ENCODE results near the gene ST3GAL5.
"Not testable (repeated sequence)": the region's sequence is repeated elsewhere in the genome, so short reads cannot be mapped to it uniquely, and the experiment has no call there.

The ST3GAL5 gene

DNA sequence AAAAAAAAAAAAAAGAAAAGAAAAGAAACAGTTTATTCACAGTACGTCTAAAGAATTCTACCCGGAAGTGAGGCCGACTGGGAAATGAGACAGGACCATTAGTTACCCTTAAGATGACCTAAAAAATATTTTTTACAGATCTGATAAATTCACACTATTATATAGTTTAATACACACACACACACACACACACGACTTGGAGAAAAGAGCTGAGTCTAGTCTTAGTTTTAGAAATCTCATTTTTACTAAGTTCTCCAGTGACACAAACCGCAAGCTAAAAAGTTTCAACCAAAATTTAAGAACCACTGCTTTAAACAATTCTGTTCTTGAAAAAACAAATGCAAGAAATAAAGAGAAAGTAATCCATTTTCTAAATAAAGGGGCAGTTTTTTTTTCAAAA, 27.1 kb downstream of the ST3GAL5 start:
- no peak for DNase-seq

- peak; percentile 50 for DNase-seq
These were observed 27.6 kb downstream of the ST3GAL5 start for GRCh38 chr2:85861180-85861579.

DNA sequence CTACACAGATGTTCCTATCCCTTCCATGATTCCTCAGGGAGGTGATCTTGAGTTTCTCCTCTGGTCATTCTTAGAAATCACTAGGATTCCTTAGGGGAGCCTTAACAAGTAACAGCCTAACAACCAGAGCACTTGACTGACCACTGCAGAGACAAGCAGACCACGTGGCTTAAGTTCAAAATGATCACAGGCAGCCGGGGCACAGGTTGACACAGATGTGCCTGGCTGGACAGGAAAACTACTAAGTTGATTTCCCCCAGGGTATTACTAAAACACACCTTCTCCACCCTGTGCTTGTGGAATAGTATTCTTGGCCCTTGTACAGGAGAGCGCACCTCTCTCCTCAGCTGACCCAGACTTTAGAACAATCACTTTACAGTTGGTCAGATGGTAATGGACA, 29.9 kb downstream of the ST3GAL5 start:
- DNase-seq = no peak

DNA sequence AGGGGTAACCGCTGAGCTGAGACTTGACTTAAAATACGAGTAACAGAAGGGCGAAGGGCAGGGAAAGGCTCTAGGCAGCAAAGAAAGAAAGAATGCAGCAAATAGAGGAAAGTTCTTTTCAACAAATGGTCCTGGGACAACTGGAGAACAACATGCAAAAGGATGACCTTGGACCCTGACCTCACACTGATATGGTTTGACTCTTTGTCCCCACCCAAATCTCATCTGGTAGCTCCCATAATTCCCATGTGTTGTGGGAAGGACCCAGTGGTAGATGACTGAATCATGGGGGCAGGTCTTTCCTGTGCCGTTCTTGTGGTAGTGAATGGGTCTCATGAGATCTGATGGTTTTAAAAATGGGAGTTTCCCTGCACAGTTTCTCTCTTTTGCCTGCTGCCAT, 33.9 kb downstream of the ST3GAL5 start:
- DNase-seq = no peak

GRCh38 chr2:85854166-85854509, 34.7 kb downstream of the ST3GAL5 start:
- DNase-seq = no peak

DNA sequence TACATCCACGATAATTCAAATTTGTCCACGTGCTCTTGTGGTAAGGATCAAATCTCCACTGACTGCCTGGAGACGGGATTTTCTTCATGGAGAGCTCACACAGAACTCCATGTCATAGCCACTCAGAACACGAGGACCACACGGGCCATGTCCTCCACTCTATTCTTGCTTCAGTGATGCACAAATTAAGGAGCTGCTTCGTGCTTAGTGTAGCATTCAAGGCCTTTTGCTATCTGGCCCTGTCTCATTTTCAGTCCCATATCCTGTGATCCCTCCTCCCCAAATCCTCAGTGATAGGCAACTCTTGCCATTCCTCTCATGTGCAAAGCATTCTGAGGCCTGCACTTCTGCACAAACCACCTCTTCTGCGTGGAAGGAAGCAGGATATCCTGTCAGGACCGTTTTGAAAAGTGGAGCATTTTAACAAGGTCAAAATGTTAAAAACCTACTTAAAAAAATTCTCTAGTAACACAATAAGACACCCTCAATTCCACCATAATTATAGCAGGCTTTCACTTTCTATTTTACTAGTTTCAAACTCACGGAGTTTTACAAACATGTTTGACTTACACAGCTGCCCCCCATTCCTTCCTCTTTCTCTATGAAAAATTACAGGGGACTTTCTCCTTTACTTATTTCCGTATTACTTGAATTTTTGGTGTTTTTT, 35.2 kb downstream of the ST3GAL5 start:
- DNase-seq = peak; percentile 62

DNA sequence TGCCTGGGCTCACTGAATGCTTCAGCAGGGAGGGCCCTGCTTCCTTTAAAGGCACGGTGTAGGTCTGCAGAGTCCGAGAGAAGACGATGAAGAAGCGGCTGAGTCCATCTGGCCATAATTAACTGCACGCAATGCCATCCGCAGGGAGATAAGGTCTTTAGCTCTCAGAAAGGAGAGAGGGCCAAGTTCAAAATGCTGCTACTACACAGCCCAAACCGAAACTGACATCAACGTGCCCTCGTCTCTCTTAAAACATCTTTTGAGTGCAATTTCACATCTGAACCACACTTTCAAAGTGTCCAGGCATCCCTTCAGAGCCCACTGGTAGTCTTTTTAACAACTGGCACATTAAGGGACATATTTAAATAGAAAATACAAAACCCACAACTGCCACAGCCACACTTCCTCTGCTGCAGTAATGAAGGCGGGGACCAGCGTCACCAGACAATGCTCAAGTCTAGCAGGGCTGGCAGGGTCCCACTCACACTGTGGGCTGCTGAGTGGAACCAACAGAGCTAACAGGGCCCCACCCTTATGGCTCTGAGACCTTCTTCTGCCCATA, 35.8 kb downstream of the ST3GAL5 start:
- DNase-seq = peak; percentile 81

GRCh38 chr2:85852152-85852840, 36.5 kb downstream of the ST3GAL5 start:
- no peak for DNase-seq

- DNase-seq = peak; percentile 37
These were observed 37.3 kb downstream of the ST3GAL5 start for GRCh38 chr2:85851253-85852151.

GRCh38 chr2:85850451-85850850, 38.3 kb downstream of the ST3GAL5 start:
- DNase-seq = no peak

GRCh38 chr2:85847051-85847588, 41.7 kb downstream of the ST3GAL5 start:
- DNase-seq = no peak

GRCh38 chr2:85846411-85846810, 42.4 kb downstream of the ST3GAL5 start:
- no peak for DNase-seq

GRCh38 chr2:85844486-85844885, 44.3 kb downstream of the ST3GAL5 start:
- DNase-seq = no peak

GRCh38 chr2:85843543-85843942, 45.2 kb downstream of the ST3GAL5 start:
- peak; percentile 37 for DNase-seq

DNA sequence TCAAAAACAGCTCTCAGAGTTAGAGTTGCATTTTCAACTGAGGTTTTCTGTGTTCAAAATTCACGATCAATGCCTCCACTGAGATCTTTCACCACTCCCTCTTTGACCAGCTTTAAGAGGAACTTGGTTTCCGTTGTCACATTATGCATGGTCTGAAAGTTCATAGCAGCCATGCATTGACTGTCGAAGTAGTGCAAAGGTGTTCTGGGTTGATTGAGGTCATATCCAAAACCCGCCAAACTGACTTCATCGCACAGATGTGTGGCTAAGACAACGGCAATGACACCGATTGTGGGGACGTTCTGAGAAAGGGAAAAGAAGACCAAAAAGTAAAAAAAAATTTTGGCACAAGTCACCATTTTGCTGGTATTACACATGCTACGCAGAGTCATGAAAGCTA, 48.7 kb downstream of the ST3GAL5 start:
- DNase-seq = no peak

GRCh38 chr2:85839461-85839860, 49.3 kb downstream of the ST3GAL5 start:
- no peak for DNase-seq

DNA sequence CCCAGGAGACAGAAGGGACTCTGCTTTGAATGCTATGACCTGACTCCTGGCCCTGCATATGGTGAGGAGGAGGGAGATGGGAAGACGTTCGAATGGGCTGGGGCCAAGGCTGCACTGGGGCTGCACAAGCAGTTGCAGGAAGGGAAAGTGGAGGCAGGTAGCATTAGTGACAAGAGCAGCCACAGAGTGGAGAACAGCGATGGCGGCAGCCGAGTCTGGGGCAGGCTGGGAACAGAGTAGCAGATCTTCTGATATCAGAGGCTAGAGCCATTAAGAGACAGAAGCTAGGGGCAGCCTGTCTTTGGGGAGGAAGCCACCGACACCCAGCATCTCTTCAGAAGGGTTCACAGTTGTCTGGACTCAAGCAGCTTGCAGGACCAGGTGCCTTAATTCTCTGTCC, 50.1 kb downstream of the ST3GAL5 start:
- DNase-seq = no peak

DNA sequence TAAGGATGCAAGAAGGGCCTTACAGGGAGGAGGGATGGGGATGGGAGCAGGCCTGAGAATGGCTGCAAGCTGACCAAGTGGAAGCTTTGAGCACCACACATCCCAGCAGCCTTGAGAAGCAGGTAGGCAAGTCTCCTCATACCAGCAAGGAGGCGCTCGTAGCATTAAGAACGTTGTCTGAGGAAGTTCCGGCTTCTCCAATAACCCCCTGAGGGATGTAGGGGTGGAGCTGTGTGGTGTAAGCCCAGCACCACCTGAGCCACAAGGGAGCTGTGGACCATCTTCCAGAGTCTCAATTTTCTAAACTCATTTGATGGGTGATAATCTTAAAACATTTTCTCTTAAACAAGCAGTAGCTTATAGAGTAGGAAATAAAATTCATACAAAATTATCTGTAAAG, 50.6 kb downstream of the ST3GAL5 start:
- no peak for DNase-seq

DNA sequence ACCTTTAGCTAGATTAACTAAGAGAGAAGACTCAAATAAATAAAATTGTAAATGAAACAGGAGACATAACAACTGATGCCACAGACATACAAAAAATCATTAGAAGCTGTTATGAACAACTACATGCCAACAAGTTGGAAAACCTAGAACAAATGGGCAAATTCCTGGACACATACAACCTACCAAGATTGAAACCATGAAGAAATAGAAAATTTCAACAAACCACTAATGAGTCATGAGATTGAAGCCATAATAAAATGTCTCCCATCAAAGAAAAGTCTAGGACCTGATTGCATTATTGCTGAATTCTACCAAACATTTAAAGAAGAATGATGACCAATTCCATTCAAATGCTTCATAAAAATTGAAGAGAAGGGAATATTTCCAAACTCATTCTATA, 54.3 kb downstream of the ST3GAL5 start:
- no peak for DNase-seq

DNA sequence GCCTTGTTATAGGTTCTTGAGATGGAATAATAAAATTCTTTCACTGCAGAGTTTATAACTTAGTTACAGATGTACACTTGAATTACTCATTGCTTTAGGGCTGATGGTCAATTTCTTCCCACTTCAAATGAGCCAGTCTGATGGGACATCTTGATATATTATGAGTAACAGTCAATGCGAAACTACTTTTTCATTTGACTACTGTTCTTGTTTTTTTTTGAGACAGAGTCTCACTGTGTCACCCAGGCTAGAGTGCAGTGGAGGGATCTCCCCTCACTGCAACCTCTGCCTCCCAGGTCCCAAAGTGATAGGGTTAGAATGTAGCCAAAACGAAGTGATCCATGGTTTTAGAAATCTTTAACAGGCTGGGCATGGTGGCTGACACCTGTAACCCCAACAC, 57.1 kb downstream of the ST3GAL5 start:
- DNase-seq = no peak

DNA sequence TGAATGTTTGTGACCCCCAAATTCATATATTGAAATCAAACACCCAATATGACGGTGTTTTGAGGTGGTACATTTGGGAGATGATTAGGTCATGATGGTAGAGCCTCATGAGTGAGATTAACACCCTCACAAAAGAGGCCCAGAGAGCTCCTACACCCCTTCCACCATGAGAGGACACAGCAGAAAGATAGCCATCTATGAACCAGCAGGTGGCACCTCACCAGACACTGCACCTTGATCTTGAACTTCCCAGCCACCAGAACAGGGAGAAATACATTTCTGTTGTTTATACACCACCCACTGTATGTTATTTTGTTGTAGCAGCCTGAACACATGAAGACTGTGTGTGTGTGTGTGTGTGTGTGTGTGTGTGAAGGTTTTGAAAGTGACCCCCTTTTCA, 58.1 kb downstream of the ST3GAL5 start:
- DNase-seq = peak; percentile 44

- DNase-seq = not testable (repeated sequence)
These were observed 59.4 kb downstream of the ST3GAL5 start for GRCh38 chr2:85829394-85829793.

- DNase-seq = no peak
These were observed 60.1 kb downstream of the ST3GAL5 start for GRCh38 chr2:85828725-85829124.
